ENCODE data around the gene MANBA. TPM values are rescaled to one million over a fixed set of nuclear protein-coding genes. Genes with fewer than 3 reads are reported as not detected.
"Not testable (repeated sequence)": the region's sequence is repeated elsewhere in the genome, so short reads cannot be mapped to it uniquely, and the experiment has no call there.

The MANBA gene
- total RNA-seq, 1 donor from 2014 or later, result 8.1 TPM

DNA sequence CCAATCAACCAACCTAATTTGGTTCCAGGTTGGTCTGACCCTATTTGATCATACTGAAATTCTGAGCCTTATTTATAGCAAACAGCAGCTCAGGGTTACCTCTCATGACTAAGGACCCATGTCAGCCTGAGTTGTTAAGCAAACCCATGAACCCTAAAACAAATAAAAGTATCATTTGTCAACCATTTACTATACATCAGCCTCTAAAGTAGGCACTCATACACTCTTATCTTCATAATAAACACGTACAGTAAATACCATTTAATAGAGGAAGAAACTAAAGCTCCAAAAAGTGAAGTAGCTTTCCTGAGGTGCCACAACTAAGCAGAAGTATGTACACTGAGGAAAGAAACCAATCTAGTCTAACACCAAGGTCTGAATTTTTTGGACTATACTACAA is 25.2 kb downstream of the MANBA start:
- TF ChIP-seq, protein P1, sequence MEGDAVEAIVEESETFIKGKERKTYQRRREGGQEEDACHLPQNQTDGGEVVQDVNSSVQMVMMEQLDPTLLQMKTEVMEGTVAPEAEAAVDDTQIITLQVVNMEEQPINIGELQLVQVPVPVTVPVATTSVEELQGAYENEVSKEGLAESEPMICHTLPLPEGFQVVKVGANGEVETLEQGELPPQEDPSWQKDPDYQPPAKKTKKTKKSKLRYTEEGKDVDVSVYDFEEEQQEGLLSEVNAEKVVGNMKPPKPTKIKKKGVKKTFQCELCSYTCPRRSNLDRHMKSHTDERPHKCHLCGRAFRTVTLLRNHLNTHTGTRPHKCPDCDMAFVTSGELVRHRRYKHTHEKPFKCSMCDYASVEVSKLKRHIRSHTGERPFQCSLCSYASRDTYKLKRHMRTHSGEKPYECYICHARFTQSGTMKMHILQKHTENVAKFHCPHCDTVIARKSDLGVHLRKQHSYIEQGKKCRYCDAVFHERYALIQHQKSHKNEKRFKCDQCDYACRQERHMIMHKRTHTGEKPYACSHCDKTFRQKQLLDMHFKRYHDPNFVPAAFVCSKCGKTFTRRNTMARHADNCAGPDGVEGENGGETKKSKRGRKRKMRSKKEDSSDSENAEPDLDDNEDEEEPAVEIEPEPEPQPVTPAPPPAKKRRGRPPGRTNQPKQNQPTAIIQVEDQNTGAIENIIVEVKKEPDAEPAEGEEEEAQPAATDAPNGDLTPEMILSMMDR (conservative IDR thresholded peaks at IDR 0.05; ENCODE audit: low read depth, low read length), result no peak
- no peak for DNase-seq (ENCODE audit: low read depth)
- H3K4me3 ChIP-seq (ENCODE audit: low read depth, low read length), result no peak overlapping the region

DNA sequence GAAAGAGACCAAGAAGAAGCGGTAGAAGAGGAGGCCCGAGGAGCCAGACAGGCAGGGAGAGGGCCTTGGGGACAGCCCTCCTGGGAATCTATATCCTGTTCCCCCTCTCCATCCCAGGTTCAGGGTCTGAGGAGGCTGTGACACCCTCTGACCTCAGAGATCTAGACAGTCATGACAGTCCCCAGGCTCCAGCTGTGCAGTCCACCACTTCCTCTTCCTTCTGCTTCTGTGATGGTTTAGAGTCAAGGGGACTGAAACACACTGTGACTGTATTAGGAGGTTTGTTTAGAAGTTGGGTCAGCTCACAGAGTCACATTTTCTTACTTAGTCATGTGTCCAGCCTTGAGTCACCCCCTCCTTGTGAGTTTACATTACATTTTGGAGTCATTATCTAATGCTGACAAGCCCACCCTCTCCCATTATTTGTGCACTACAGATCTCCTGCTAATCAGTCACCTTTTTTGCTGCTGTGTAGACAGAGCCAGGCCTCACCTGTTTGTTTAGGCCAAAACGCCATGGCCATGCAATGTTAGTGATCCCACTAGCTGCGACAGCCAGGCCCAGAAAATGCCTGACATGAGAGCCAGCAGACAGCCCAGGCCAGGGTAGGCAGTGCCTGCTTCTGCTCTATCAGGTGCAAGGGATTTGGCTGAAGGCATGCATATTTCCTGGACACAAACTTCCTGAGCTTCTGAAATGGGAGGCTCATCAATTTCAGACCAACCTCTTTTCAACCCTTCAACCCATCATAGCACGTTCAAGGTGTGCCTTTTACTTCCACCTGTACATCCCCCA is 26.0 kb downstream of the MANBA start:
- no peak overlapping the region for H3K4me3 ChIP-seq (ENCODE audit: low read depth, low read length)
- no peak for DNase-seq (ENCODE audit: low read depth)
- TF ChIP-seq, protein P1 (conservative IDR thresholded peaks at IDR 0.05; ENCODE audit: low read depth, low read length), result no peak

DNA sequence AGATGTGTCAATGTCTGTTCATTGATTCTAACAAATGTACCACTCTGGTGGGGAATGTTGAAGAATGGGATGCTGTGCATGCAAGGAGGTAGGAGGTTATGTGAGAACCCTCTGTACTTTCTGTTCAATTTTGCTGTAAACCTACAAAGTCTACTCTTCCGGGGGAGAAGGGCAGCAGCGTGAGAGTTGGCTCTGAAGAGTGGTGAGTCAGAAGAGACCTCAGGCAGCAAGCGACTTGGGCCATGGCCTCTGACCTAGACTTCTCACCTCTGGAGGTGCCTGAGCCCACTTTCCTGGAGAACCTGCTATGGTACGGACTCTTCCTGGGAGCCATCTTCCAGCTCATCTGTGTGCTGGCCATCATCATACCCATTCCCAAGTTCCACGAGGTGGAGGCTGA is 26.7 kb downstream of the MANBA start:
- no peak overlapping the region for H3K4me3 ChIP-seq (ENCODE audit: low read depth, low read length)
- DNase-seq (ENCODE audit: low read depth), result no peak
- TF ChIP-seq, protein P1 (conservative IDR thresholded peaks at IDR 0.05; ENCODE audit: low read depth, low read length), result no peak

DNA sequence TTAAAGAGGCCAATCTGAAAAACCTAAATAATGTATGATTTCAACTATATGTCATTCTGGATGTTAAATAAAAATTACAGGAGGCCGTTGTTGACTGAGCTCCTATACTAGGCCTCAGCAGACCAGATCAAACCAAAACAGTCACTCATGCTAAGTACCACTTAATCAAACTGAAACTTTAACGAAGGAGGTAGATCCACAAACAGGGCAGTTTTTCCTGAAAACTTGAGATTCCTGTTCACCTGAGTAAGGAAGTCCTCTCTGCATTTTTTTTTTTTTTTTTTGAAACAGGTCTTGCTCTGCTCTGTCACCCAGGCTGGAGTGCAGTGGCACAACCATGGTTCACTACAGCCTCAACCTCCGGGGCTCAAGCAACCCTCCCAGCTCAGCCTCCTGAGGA is 27.7 kb downstream of the MANBA start:
- TF ChIP-seq, protein P1 (conservative IDR thresholded peaks at IDR 0.05; ENCODE audit: low read depth, low read length), result no peak
- no peak overlapping the region for H3K4me3 ChIP-seq (ENCODE audit: low read depth, low read length)
- DNase-seq (ENCODE audit: low read depth), result no peak

DNA sequence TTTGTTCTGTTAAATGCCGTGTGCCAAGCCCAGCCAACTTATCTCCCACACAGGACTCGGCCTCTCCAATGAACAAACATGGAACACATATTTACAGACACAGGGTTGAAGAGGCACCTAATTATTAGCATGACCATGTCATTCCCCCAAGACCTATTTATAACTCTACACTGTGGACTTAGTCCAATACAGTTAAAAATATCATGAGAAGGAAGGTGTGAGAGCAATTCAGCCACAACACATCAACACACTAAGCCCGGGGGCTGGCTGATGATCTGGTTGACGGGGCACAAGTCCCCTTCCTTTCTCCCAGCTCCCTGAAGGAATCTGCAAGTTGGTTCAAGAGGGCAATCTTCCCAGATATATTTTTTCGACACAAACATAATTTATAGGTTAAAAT is 28.1 kb downstream of the MANBA start:
- TF ChIP-seq, protein P1 (conservative IDR thresholded peaks at IDR 0.05; ENCODE audit: low read depth, low read length), result no peak

DNA sequence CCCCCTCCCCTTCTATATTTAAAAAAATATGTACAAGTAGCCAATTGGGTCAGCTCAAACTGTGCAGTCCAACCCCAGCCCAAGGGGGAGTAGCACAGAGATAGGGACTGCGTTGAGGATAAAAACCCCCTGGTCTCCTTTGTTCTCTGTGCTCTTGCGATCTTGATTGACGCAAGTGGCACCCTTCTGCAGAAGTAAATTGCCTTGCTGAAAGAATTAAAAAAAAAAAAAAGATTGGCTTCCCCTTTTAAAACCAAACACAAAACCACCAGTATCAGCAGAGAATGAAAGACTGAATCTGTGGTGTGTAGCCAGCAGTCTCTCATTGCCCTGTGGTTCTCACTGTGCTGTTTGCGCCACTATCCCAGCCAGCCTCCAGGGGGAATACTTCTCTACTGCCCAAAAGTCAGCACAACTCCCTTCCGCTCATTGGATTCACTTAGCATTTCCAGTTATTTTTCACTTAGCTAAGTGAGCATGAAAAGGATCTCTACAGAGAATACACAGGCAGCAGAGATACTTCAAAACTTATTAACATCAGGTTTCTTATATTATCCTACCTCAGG is 29.7 kb downstream of the MANBA start:
- DNase-seq (ENCODE audit: low read depth), result no peak
- TF ChIP-seq, protein P1 (conservative IDR thresholded peaks at IDR 0.05; ENCODE audit: low read depth, low read length), result peak; percentile 24
- H3K4me3 ChIP-seq (ENCODE audit: low read depth, low read length), result no peak overlapping the region

More for the DNA sequence above, 28.1 kb downstream of the MANBA start:
- H3K4me3 ChIP-seq (ENCODE audit: low read depth, low read length), result no peak overlapping the region
- no peak for DNase-seq (ENCODE audit: low read depth)

DNA sequence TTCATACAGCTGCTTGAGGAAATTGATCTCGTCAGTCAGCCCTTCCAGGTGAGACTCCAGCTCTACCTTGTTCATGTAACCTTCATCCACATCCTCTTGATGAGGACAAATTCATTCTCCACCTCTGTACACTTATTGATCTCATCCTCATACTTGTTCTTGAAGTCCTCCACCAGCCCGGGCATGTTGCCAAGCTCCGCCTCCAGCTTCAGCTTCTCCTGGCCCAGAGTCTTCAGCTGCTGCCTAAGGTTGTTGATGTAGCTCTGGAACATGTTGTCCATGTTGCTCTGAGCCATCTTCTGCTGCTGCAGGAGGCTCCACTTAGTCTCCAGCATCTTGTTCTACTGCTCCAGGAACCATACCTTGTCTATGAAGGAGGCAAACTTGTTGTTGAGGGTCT is 31.3 kb downstream of the MANBA start:
- DNase-seq (ENCODE audit: low read depth); H3K4me3 ChIP-seq (ENCODE audit: low read depth, low read length): not testable (repeated sequence)

DNA sequence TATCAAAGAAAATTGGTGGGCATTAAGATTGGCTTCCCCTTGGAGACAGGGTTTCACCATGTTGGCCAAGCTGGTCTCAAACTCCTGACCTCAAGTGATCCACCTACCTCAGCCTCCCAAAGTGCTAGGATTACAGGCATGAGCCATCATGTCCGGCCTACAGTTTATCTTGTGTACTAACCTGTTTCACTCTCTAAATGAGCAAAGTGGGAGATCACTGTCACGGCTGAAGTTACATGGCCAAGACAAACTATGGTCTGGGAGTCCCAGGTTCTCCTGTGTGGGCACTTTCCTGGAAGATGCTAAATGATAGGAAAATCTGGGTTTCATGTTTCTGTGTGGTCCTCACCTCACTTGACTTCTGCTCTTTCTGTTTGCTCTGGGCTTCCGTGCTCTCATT is 33.8 kb downstream of the MANBA start:
- DNase-seq (ENCODE audit: low read depth); H3K4me3 ChIP-seq (ENCODE audit: low read depth, low read length): not testable (repeated sequence)

Data from epithelial cell of proximal tubule (primary cell).